Loucy (cell line): ENCODE data around the gene ZNF598.

Source experiments
- EZH2phosphoT487 ChIP-seq: fragments of 200-600 bp; IDR thresholded peaks from 2 replicates; pipeline ENCODE4 v1.6.1; 2018; ENCODE audit warnings: antibody characterized with exemption, mild to moderate bottlenecking, moderate library complexity, borderline replicate concordance
- TF ChIP-seq, protein P1 (sequence below): fragments of 200-600 bp; sonication (generic); conservative IDR thresholded peaks from 2 replicates; pipeline ENCODE4 v1.5.1; 2014; ENCODE audit warnings: mild to moderate bottlenecking, antibody characterized with exemption, low read length

GRCh38 chr16:2040041-2040786 lies 30.6 kb upstream of the ZNF598 start:
- TF ChIP-seq, protein P1, sequence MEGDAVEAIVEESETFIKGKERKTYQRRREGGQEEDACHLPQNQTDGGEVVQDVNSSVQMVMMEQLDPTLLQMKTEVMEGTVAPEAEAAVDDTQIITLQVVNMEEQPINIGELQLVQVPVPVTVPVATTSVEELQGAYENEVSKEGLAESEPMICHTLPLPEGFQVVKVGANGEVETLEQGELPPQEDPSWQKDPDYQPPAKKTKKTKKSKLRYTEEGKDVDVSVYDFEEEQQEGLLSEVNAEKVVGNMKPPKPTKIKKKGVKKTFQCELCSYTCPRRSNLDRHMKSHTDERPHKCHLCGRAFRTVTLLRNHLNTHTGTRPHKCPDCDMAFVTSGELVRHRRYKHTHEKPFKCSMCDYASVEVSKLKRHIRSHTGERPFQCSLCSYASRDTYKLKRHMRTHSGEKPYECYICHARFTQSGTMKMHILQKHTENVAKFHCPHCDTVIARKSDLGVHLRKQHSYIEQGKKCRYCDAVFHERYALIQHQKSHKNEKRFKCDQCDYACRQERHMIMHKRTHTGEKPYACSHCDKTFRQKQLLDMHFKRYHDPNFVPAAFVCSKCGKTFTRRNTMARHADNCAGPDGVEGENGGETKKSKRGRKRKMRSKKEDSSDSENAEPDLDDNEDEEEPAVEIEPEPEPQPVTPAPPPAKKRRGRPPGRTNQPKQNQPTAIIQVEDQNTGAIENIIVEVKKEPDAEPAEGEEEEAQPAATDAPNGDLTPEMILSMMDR: no peak
- TF ChIP-seq EZH2phosphoT487: no peak
